Loucy (cell line): ENCODE data around the gene ANO2.

Source experiments
- H2AFZ ChIP-seq: fragments of 200-600 bp; sonication (generic); 2 replicates; pipeline ENCODE4 v1.6.0; 2016; ENCODE audit warnings: antibody characterized with exemption, mild to moderate bottlenecking, low read length, moderate library complexity
- H3F3A ChIP-seq: fragments of 200-600 bp; 2 replicates; pipeline ENCODE4 v1.6.0; 2016; ENCODE audit warnings: antibody characterized with exemption, low read depth, mild to moderate bottlenecking
- H3K27me3 ChIP-seq: fragments of 200-600 bp; sonication (generic); 2 replicates; pipeline ENCODE4 v1.6.1; 2014; ENCODE audit warnings: low read length, mild to moderate bottlenecking; ENCODE audit not compliant: insufficient read depth, poor library complexity, severe bottlenecking
- H3K36me3 ChIP-seq: fragments of 200-600 bp; sonication (generic); 2 replicates; pipeline ENCODE4 v1.6.1; 2016; ENCODE audit warnings: low read length; ENCODE audit not compliant: insufficient read depth
- H3K4me1 ChIP-seq: fragments of 200-600 bp; sonication (generic); 2 replicates; pipeline ENCODE4 v1.5.1; 2014; ENCODE audit warnings: low read length, mild to moderate bottlenecking; ENCODE audit not compliant: insufficient read depth, poor library complexity, severe bottlenecking
- H3K4me2 ChIP-seq: fragments of 200-600 bp; sonication (generic); 2 replicates; pipeline ENCODE4 v1.6.0; 2014; ENCODE audit warnings: antibody characterized with exemption, low read length, low read depth, mild to moderate bottlenecking; ENCODE audit not compliant: poor library complexity, severe bottlenecking
- H3K4me3 ChIP-seq: fragments of 200-600 bp; sonication (generic); 2 replicates; pipeline ENCODE4 v1.5.1; 2014; ENCODE audit warnings: low read length, mild to moderate bottlenecking, mixed read lengths; ENCODE audit not compliant: poor library complexity, severe bottlenecking
- H3K79me2 ChIP-seq: fragments of 200-600 bp; sonication (generic); 2 replicates; pipeline ENCODE4 v1.6.1; 2014; ENCODE audit warnings: low read length; ENCODE audit not compliant: insufficient read depth
- H3K9ac ChIP-seq: fragments of 200-600 bp; sonication (generic); 2 replicates; pipeline ENCODE4 v1.6.0; 2014; ENCODE audit warnings: mild to moderate bottlenecking, low read depth, low read length, moderate library complexity; ENCODE audit not compliant: poor library complexity, severe bottlenecking
- H3K9me2 ChIP-seq: fragments of 200-600 bp; sonication (generic); replicated peaks from 2 replicates; pipeline ENCODE4 v1.6.1; 2016; ENCODE audit warnings: low read depth, low read length, mixed read lengths
- H3K9me3 ChIP-seq: fragments of 200-600 bp; sonication (generic); 2 replicates; pipeline ENCODE4 v1.6.1; 2014; ENCODE audit warnings: mild to moderate bottlenecking, antibody characterized with exemption, low read length, low read depth; ENCODE audit not compliant: insufficient read depth
- H4K20me1 ChIP-seq: fragments of 200-600 bp; sonication (generic); 2 replicates; pipeline ENCODE4 v1.6.0; 2014; ENCODE audit warnings: antibody characterized with exemption, low read length, mild to moderate bottlenecking; ENCODE audit not compliant: insufficient read depth, poor library complexity, severe bottlenecking
- CTCF ChIP-seq: fragments of 200-600 bp; sonication (generic); conservative IDR thresholded peaks from 2 replicates; pipeline ENCODE4 v1.5.1; 2014; ENCODE audit warnings: mild to moderate bottlenecking, antibody characterized with exemption, low read length
- EZH2phosphoT487 ChIP-seq: fragments of 200-600 bp; IDR thresholded peaks from 2 replicates; pipeline ENCODE4 v1.6.1; 2018; ENCODE audit warnings: antibody characterized with exemption, mild to moderate bottlenecking, moderate library complexity, borderline replicate concordance

ANO2 gene

GRCh38 chr12:5685935-5686334 lies 259.1 kb downstream of the ANO2 start:
- Histone ChIP-seq H2AFZ (no peak overlapping the region), H3F3A (no peaks in the 10 kb centered on the region), H3K9ac (no peak overlapping the region), H3K9me3 (no peaks in the 10 kb centered on the region), H3K9me2 (no peaks in the 10 kb centered on the region), H3K4me2 (no peak overlapping the region), H3K36me3 (no peaks in the 10 kb centered on the region), H3K27me3 (no peaks in the 10 kb centered on the region), H4K20me1 (no peaks in the 10 kb centered on the region), H3K4me3 (no peak overlapping the region), H3K79me2 (no peaks in the 10 kb centered on the region), H3K4me1 (no peaks in the 10 kb centered on the region)
- TF ChIP-seq CTCF (no peak), EZH2phosphoT487 (no peak)

GRCh38 chr12:5684989-5685388 lies 260.1 kb downstream of the ANO2 start:
- H3F3A ChIP-seq, result no peaks in the 10 kb centered on the region
- H2AFZ ChIP-seq, result no peak overlapping the region
- no peak overlapping the region for H3K4me2 ChIP-seq
- H3K9ac ChIP-seq, result no peak overlapping the region
- no peaks in the 10 kb centered on the region for H3K36me3 ChIP-seq
- no peaks in the 10 kb centered on the region for H3K27me3 ChIP-seq
- H3K9me2 ChIP-seq, result no peaks in the 10 kb centered on the region
- no peaks in the 10 kb centered on the region for H4K20me1 ChIP-seq
- no peak overlapping the region for H3K4me3 ChIP-seq
- no peaks in the 10 kb centered on the region for H3K4me1 ChIP-seq
- H3K79me2 ChIP-seq, result no peaks in the 10 kb centered on the region
- no peaks in the 10 kb centered on the region for H3K9me3 ChIP-seq
- TF ChIP-seq CTCF, result no peak
- TF ChIP-seq EZH2phosphoT487, result no peak

GRCh38 chr12:5682581-5682980 lies 262.5 kb downstream of the ANO2 start:
- TF ChIP-seq CTCF, result no peak
- no peak for TF ChIP-seq EZH2phosphoT487
- Histone ChIP-seq H3K79me2 (no peaks in the 10 kb centered on the region), H3K4me1 (no peaks in the 10 kb centered on the region), H3K27me3 (no peaks in the 10 kb centered on the region), H3K9me3 (no peaks in the 10 kb centered on the region), H4K20me1 (no peaks in the 10 kb centered on the region), H3F3A (no peaks in the 10 kb centered on the region), H3K4me2 (no peak overlapping the region), H3K36me3 (no peaks in the 10 kb centered on the region), H3K9ac (no peak overlapping the region), H3K9me2 (no peaks in the 10 kb centered on the region), H3K4me3 (no peak overlapping the region), H2AFZ (no peak overlapping the region)
